ENCODE results near the gene SLC25A38.

Gene SLC25A38

GRCh38 chr3:39433642-39434041, 50.5 kb downstream of the SLC25A38 start:
- no peak for DNase-seq (ENCODE audit: low spot score)

- DNase-seq (ENCODE audit: low spot score): no peak
Measured at GRCh38 chr3:39434574-39434973, 51.4 kb downstream of the SLC25A38 start.

GRCh38 chr3:39435006-39435748, 52.0 kb downstream of the SLC25A38 start:
- peak; percentile 93 for DNase-seq (ENCODE audit: low spot score)

GRCh38 chr3:39438880-39439279, 55.7 kb downstream of the SLC25A38 start:
- DNase-seq (ENCODE audit: low spot score): no peak

GRCh38 chr3:39440316-39440715, 57.1 kb downstream of the SLC25A38 start:
- no peak for DNase-seq (ENCODE audit: low spot score)

GRCh38 chr3:39443530-39443929, 60.4 kb downstream of the SLC25A38 start:
- DNase-seq (ENCODE audit: low spot score): peak; percentile 41

GRCh38 chr3:39445927-39446326, 62.8 kb downstream of the SLC25A38 start:
- DNase-seq (ENCODE audit: low spot score): no peak

GRCh38 chr3:39446444-39446843, 63.3 kb downstream of the SLC25A38 start:
- no peak for DNase-seq (ENCODE audit: low spot score)

Small RNAs within 50 kb of the gene (small RNA-seq; reads per million reads assigned to genes)
- 0 reads per million in 2 experiments for gene SNORA6
- gene SNORA62: 0 reads per million in 2 experiments

All from SK-N-DZ (cell line).